ENCODE measurements around the gene TENT5C.

The TENT5C gene

DNA sequence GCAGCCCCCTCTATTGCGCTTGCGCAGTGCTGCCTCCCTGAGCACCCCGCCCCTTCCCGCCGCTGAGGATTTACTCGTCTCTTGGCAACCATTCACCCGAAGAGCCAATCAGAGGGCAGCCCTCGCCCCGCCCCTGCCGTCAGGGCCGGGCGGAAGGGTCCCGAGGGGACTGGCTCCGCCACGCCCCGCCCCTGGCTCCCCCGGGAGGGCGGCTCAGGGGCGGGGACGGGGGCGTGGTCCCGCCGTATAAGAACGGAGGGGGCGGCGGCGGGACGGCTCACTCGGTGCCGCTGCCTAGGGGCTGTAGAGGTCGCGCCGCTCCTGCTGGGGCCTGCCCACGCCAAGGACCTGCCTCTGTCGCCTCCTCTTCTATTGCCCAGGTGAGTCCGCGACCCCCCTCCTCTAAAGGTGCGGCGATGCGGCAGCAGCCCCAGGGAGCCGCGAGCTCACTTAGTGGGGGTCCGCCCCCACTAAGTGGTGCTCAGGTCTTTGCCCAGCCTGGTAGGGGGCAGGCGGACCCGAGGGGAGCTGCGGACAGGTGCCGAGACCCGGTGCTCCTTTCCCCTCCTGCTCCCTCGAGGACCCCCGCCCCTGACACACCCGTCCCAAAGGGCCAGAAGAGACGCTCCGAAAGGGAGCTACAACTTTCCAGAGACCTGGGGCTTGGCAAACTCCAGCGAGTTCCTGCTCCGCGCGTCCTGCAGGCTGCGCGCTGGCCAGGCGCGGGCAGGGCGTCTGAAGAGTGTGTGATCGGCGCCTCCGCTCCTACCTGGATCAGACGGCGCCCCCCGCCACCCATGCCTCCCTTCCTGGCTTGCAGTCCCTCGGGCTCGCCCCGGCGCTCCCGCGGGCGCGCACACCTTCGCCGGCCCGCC, at the start of gene TENT5C:
Gene TENT5C, plus strand, starts transcription at position 275 of the 875 bp plus-strand sequence. CDS start 16,821 bp downstream, outside the sequence.
- DNase-seq: peak; percentile 98

DNA sequence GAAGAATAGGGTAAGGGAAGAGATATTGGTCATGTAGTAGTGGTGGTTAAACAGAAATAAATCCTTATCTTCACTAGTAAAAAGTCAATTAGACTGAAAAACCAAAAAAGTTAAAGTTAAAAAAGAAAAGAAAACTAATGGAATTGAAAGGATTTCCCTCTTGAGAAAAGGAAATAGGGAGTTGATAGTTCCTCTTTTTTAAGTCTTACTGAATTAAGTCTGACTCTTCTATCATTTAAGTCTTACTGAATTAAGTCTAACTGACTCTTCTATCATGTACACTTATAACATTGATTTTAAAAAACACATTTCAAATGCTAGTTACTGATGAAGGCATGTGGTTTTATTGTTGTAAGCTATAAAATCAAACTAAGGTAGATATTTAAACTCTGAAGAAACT, 49.5 kb upstream of the TENT5C start:
- no peak for DNase-seq

DNA sequence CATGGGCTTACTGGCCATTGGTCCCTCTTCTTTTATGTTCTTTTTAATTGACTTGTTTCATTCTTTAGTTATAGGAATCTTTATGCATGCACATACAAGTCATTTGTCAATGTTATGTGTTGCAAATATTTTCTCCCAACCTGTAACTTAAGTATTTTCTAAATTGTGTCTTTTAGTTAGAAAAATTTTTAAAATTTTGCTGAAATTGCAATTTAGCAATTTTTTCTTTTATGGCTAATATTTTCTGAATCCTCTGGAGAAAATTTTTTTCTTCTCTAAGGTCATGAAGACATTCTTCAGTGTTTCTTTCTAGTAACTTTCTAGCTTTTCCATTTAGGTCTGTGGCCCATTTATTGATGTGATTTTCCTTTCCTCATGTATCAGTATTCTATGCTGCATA, 48.9 kb upstream of the TENT5C start:
- DNase-seq: no peak

DNA sequence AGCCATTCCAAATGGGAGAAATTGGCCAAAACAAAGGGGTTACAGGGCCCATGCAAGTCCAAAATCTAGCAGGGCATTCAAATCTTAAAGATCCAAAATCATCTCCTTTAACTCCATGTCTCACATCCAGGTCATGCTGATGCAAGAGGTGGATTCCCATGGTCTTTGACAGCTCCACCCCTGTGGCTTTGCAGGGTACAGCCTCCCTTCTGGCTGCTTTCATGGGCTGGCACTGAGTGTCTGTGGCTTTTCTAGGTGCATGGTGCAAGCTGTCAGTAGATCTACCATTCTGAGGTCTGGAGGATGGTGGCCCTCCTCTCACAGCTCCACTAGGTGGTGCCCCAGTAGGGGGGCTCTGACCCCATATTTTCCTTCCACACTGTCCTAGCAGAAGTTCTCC, 47.4 kb upstream of the TENT5C start:
- DNase-seq: peak; percentile 25

GRCh38 chr1:117559139-117559538, 46.7 kb upstream of the TENT5C start:
- DNase-seq: no peak

DNA sequence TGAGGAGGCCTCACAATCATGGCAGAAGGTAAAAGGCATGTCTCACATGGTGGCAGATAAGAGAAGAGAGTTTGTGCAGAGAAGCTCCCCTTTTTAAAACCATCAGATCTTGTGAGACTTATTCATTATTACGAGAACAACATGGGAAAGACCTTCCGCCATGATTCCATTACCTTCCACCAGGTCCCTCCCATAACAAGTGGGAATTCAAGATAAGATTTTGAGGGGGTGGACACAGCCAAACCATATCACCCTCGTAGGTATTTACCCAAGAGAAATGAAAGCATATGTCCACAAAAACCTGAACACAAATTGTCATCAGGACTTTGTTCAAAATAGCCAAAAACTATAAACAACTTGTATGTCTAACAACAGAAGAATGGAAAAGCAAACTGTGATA, 45.9 kb upstream of the TENT5C start:
- DNase-seq: no peak

- DNase-seq: peak; percentile 44
Observed at GRCh38 chr1:117561071-117561470, 44.8 kb upstream of the TENT5C start.

GRCh38 chr1:117561551-117561950, 44.3 kb upstream of the TENT5C start:
- DNase-seq: peak; percentile 17

DNA sequence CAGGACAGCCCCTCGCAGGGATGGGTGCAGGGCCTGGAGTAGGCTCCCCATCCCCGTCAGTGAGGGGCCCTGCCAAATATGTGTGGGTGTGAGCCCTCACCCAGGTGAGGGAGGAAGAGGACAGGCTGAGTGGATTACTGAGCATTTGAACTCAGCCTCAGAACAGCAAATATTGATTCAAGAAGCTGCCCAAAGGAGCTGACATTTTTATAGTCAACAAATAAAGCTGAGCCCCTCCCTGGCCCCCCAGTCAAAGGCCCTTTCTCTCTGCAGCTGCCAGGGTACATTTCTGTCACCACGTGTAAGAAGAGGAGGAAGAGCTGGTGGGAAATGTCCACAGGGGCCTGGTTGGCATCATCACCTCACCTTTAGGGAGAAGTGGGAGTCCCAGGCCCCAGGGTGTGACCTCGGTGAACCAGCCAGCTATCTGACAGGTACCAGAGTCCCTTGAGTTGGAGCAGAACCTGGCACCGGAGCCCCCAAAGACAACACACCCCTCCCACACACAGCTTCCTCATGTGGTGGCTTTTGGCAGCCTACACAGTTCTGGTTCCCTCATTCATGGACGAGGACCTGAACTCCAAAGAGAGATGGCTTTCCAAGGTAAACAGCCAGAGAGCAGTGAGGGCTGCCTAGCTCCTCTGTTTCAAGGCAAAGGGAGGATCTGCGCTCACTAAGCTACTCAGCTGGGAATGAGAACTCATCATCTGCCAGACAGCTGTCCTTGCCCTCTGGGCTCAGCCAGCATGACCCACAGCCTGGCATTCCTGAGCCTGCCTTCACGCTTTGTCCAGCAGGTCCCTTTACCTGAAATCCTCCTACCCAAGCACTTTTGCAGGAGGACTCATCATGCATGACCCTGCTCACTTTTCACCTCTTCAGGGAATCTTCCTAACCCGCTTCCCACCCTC, 43.0 kb upstream of the TENT5C start:
- peak; percentile 39 for DNase-seq

DNA sequence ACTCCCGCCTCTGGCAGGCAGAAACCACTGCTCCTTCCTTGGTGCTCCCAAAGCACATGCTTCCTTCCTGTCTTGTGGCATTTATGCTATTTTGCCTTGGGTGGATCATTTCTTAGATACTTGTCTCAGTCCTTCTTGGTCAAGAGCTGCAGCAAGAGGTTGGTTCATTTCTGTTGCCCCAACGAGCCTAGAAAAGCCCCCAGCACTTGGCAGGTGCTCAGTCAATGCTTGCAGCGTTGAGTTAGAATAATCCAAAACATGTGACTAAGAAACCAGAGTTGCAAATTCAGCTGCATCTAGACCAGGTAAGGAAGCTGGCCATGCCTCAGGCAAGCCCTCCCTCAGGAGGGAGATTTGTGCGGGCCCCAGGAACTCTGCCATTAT, 42.4 kb upstream of the TENT5C start:
- no peak for DNase-seq

- peak; percentile 20 for DNase-seq
Observed at GRCh38 chr1:117564227-117565075, 41.4 kb upstream of the TENT5C start.

GRCh38 chr1:117565076-117565556, 40.7 kb upstream of the TENT5C start:
- DNase-seq: no peak

DNA sequence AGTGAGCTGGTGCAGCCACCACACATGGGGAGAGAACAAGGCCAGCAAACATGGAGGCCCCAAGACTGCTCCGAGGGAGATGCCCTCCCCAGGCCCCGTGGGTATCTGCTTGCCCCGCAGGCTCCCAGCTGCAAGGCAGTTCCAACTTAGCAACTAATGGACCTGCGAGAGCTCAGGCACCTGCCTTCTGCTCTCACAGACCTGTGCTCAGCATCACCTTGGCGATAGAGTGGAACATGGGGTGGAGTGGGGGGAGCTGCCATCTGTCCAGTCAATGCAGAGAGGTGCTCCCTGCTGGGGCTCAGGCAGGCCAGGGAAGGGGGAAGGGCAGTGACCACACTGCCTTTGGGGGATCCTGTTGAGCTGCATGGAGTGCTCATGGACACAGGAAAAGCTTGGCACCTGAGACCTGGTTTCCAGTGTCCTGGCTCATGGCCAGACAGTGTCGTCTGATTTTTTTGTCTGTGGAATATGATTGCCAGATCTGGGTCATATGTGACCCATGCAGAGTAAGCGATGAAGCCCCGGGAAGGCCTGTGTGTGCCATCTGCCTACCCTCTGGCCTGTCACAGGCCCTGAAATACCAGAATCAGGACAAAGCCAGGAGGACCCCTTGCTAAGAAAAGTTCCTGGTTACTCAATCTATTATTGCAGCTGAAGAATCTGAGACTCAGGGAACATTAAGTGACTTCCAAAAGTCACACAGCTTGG, 39.9 kb upstream of the TENT5C start:
- peak; percentile 42 for DNase-seq

DNA sequence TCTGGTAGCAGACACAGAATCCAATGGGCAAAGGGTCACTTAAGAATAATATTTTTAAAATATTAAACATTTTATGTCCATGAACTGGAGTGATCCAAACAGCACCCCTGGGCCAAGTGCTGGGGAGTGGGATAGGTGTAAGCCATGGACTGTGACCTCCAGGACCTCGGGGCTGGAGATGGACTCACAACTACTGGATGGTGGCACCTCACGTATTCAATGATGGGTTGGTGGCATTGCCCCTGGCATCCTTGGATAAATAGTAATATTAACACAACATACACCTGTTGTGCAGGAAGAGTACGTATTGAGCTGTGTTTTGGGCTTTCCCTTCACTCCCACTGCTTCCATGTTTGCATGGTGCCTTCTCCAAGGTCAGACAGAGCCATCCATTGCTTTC, 39.3 kb upstream of the TENT5C start:
- DNase-seq: peak; percentile 23

GRCh38 chr1:117567435-117567834, 38.4 kb upstream of the TENT5C start:
- peak; percentile 28 for DNase-seq

DNA sequence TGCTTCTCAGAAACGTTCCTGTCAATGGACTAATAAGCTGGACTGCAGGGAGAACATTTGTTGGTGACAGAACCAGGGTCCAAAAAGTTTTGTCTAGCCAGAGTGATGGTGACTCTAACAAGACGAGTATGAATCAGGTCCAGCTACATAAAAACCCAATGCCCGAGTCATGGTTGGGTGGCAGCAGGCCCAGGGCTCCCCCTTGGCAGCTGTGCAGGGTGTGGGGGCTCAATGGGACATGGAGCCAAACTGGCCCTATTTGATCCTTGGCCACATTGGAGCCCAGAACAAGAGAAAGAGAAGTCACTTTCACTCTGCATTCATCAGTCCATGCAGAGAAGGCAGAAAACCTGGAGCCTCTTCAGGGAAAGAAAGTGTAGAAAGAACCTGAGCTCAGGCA, 37.9 kb upstream of the TENT5C start:
- DNase-seq: peak; percentile 36

DNA sequence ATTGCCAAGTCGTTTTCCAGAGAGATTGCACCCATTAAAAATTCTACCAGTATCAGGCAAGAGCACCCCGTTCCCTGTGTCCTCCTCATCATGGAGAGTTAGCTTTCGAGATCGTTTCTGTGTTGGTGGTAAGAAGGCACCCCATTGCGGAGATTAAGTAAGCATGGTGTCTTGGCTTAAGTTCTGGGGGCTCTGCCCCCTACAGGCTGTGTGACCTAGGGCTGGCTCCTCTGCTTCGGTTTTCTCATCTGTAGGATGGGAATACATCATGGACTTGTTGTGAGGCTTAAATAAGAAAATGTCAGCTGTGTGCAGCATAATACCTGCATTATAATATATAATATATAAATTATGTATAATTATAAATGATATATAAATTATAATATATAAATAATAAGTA, 36.8 kb upstream of the TENT5C start:
- DNase-seq: peak; percentile 10

DNA sequence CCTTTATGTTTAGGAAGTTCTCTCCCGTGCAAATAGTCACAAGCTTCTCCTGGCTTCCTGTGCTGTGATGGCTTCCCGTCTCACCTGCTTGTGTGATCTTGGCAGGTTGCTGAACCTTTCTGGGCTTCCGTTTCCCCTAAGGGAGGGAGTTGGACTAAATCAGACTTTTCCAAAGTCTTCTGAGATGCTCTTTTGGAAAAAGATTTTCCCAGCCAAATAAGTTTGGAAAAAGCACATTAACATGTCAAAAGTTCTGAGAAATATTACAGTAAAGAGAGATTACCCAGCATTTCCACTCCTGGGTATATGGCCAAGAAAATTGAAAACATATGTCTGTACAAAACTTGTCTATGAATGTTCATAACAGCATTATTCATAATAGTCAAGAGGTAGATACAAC, 36.0 kb upstream of the TENT5C start:
- DNase-seq: no peak

DNA sequence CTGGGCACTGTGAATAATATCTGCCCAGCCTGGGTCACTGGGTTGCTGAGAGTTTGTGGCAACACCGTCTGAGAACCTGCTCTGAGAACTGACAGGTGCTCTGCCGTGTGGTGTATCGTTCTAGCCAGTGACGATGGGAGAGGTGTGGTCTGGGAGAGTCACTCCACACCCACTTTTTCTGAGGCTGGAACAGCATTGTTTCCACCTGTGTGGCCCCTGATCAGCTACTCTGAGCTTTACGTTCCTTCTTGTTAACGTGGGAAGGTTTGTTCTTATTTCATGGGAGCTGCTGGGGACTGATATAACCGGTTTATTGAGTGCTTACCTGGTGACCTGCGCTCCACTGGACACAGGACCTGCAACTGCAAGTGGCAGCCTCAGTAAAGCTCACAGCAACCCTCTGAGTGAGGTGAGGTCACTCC, 34.8 kb upstream of the TENT5C start:
- DNase-seq: peak; percentile 32

DNA sequence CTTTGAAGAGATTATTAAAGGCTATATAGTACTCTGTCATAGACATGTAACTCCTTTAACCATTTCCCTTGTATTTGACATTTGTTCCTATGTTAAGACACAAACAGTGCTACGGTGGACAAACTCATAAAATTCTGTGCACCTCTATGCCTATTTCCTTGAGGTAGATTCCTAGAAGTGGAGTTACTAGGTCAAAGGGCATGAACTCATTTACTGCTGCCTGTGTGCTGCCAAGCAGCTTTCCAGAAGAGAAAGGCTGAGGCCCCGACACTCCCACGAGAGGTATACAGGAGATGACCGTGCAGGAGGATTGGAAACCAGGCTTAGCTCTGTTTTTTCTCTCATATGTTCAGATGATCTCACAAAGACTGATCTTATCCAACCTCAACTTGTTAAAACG, 34.4 kb upstream of the TENT5C start:
- DNase-seq: no peak

DNA sequence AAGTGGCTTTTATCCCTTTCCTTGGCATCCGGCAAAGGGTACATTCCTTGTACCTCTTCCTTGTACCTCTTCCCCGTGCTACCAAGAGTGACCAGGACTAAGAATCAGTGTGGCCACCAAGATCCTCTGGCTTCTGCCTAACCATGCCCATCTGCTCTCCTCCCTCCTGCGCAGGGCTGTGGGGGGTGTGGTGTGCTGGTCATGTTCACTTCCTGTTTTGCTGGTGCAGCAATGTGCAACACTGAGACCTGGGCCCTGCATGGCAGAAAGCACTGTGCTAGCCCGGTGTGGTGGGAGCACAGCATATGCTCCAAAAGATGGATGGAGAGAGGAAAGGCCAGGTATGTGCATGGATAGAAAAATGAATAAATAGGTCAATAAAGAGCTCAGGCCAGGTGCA, 33.3 kb upstream of the TENT5C start:
- DNase-seq: peak; percentile 48

All from activated CD8-positive, alpha-beta memory T cell treated with anti-CD3 and anti-CD28 coated beads, Interleukin-2, amount 50 U/mL, for 48 hours (primary cell).